ENCODE results near the gene ZNRF1.

Gene ZNRF1

DNA sequence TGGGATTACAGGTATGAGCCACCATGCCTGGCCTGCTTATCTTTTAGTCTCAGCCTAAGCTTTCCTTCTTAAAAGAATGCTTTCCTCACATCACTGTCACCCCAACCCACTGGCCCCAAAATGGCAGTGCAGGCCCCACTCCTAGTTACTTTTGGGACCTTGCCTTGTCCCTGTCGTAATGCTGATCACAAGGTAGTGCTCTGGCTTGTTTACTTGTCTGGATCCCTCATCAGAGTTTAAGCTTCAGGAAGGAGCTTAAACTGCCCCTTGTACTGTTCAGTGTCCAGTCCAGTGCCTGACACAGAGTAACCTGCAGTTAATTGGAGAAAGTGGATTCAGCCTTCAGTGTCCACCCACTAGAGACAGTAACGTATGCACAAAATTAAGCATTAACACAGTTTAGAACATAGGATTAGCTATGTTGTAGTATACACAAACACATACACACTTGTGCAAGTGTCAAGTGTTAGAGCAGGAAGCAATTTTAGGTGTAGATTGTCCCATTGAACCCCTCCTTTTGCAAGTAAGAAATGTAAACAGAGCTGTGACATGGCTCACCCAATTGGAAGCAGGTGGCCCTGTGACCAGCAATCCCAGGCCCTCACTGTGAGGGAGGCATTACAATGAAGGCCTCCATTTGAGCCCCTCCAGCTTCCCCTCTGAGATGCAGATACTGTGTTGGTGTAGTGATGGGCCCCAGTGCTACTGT lies 73.6 kb downstream of the ZNRF1 start:
- 100% methylated on average over 1 of the region's 2 CpGs for WGBS (ENCODE audit: insufficient coverage)
- no peaks in the 10 kb centered on the region for H3K9me3 ChIP-seq (ENCODE audit: control extremely low read depth in 1 of 5, control insufficient read depth in 4 of 5, insufficient read depth in 2 of 5, low read depth in 1 of 5, low read length in 4 of 5)
- ChIA-PET CTCF (interaction anchor here (0.6 to 4.0 kb wide), 16 partner anchors 8 to 481 kb away, joined by 3 to 20 read pairs (median 4); partner anchors contain the start of gene ZNRF1), POLR2A (interaction anchor here (1.0 kb wide), 1 partner anchor 29 kb away, joined by 3 read pairs; no protein-coding TSS in a partner anchor)
- no peaks in the 10 kb centered on the region for H3K27me3 ChIP-seq (replicated peaks in 2 of 5; ENCODE audit: control insufficient read depth in 4 of 5, insufficient read depth in 5 of 5, low read length in 4 of 5)
- peaks cover 26 to 98% (median 91%) of the 10 kb centered on the region in 4 experiments for H3K4me1 ChIP-seq (ENCODE audit: control extremely low read depth in 1 of 4, control insufficient read depth in 4 of 4, insufficient read depth in 4 of 4, low read length in 3 of 4)
- DNase-seq = no peak
- H3K27ac ChIP-seq (ENCODE audit: insufficient read depth in 1 of 2, low read depth in 1 of 2, low read length in 2 of 2, poor library complexity in 1 of 2, severe bottlenecking in 2 of 2) = peak overlapping the region in 1 of 2 experiments; percentile 44
- peaks cover 0 to 3% (median 0%) of the 10 kb centered on the region in 4 experiments for H3K36me3 ChIP-seq (ENCODE audit: control insufficient read depth in 4 of 4, insufficient read depth in 4 of 4, low read length in 3 of 4)
- H3K4me3 ChIP-seq (ENCODE audit: control insufficient read depth in 1 of 7, extremely low read depth in 1 of 7, insufficient read depth in 4 of 7, low read depth in 2 of 7, low read length in 6 of 7) = peak overlapping the region in 1 of 7 experiments; percentile 28

DNA sequence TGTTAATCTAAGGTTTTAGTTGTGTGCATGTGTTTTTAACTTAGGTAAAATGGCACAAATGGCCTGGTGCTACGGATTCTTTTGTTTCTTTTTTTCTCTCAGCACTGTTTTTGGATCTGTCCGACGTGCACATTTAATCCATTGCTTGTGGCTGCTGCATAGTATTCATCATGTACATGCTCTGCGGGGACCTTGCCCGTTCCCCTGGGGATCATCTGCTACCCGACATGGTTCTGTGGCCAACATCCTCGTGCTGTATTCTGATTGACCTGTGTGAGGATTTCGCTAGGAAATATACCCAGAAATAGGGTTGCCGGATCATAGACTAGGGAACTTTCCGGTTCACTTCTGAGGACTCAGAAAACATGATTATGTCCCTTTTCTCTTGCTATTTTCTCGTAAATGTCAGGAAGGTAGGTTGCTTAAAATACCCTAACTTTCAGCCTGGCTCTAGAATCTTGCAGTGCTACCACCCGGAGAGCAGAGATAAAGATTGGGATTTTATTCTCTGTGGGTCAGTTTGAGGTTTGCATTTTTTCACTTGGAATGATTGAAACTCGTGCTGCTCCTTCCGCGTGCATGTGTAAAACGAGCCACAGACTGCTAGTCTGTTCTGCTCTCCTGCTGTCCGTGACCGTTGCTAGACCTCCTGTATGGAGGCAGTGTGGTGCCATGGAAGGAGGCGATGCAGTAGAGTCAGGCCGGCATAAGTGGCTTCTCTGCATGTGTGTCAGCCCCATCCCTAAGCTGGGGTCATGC lies 74.9 kb downstream of the ZNRF1 start:
- Histone ChIP-seq H3K27me3 (replicated peaks in 2 of 5; ENCODE audit: control insufficient read depth in 4 of 5, insufficient read depth in 5 of 5, low read length in 4 of 5) (no peaks in the 10 kb centered on the region), H3K4me3 (ENCODE audit: control insufficient read depth in 1 of 7, extremely low read depth in 1 of 7, insufficient read depth in 4 of 7, low read depth in 2 of 7, low read length in 6 of 7) (peak overlapping the region in 2 of 7 experiments; percentile 26 to 44), H3K36me3 (ENCODE audit: control insufficient read depth in 4 of 4, insufficient read depth in 4 of 4, low read length in 3 of 4) (peaks cover 0 to 4% (median 2%) of the 10 kb centered on the region in 4 experiments), H3K4me1 (ENCODE audit: control extremely low read depth in 1 of 4, control insufficient read depth in 4 of 4, insufficient read depth in 4 of 4, low read length in 3 of 4) (peaks cover 20 to 98% (median 91%) of the 10 kb centered on the region in 4 experiments), H3K9me3 (ENCODE audit: control extremely low read depth in 1 of 5, control insufficient read depth in 4 of 5, insufficient read depth in 2 of 5, low read depth in 1 of 5, low read length in 4 of 5) (no peaks in the 10 kb centered on the region), H3K27ac (ENCODE audit: insufficient read depth in 1 of 2, low read depth in 1 of 2, low read length in 2 of 2, poor library complexity in 1 of 2, severe bottlenecking in 2 of 2) (peak overlapping the region; percentile 20 to 68)
- ChIA-PET POLR2A (interaction anchor here (0.7 to 3.5 kb wide), 4 partner anchors 10 to 36 kb away, joined by 3 to 38 read pairs (median 29); no protein-coding TSS in a partner anchor), CTCF (interaction anchor here (1.0 to 4.6 kb wide), 15 partner anchors 10 to 81 kb away, joined by 3 to 58 read pairs (median 11); partner anchors contain the start of gene ZNRF1)
- 66% methylated on average over 15 of the region's 20 CpGs for WGBS (ENCODE audit: insufficient coverage)
- DNase-seq = no peak

DNA sequence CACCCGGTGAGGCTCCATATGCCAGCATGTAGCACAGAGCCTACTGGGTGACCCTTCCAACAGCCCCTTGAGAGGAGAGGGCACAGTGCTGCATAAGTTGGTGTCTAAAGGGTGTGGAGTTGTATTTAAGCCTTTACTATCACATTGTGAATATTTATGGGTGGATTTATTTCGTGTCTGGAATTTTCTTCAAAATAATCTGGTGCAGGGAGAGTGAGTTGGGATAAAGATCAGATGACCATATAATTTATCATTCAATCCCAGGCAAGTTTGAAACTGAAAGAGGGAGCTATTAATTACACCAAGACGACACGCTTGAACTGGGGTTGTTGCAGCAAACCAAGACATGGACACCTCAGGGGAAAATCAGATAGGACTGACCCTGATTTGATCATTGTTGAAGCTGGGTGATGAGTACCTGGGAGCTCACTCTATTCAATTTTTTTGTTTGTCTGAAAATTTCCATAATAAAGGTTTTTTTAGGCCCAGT lies 75.5 kb downstream of the ZNRF1 start:
- CTCF ChIA-PET = interaction anchor here (0.6 to 4.6 kb wide), 16 partner anchors 11 to 484 kb away, joined by 3 to 58 read pairs (median 6); partner anchors contain the start of gene ZNRF1
- Histone ChIP-seq H3K27me3 (replicated peaks in 2 of 5; ENCODE audit: control insufficient read depth in 4 of 5, insufficient read depth in 5 of 5, low read length in 4 of 5) (no peaks in the 10 kb centered on the region), H3K27ac (ENCODE audit: insufficient read depth in 1 of 2, low read depth in 1 of 2, low read length in 2 of 2, poor library complexity in 1 of 2, severe bottlenecking in 2 of 2) (peak overlapping the region; percentile 20 to 68), H3K36me3 (ENCODE audit: control insufficient read depth in 4 of 4, insufficient read depth in 4 of 4, low read length in 3 of 4) (peaks cover 0 to 4% (median 2%) of the 10 kb centered on the region in 4 experiments), H3K4me3 (ENCODE audit: control insufficient read depth in 1 of 7, extremely low read depth in 1 of 7, insufficient read depth in 4 of 7, low read depth in 2 of 7, low read length in 6 of 7) (peak overlapping the region in 2 of 7 experiments; percentile 26 to 44), H3K4me1 (ENCODE audit: control extremely low read depth in 1 of 4, control insufficient read depth in 4 of 4, insufficient read depth in 4 of 4, low read length in 3 of 4) (peaks cover 20 to 97% (median 89%) of the 10 kb centered on the region in 4 experiments), H3K9me3 (ENCODE audit: control extremely low read depth in 1 of 5, control insufficient read depth in 4 of 5, insufficient read depth in 2 of 5, low read depth in 1 of 5, low read length in 4 of 5) (no peaks in the 10 kb centered on the region)
- DNase-seq = no peak
- WGBS (ENCODE audit: insufficient coverage) = 29% methylated on average over 3 of the region's 4 CpGs
- POLR2A ChIA-PET = interaction anchor here (0.7 to 3.5 kb wide), 9 partner anchors 11 to 76 kb away, joined by 3 to 38 read pairs (median 7); partner anchors contain the start of gene ZNRF1

DNA sequence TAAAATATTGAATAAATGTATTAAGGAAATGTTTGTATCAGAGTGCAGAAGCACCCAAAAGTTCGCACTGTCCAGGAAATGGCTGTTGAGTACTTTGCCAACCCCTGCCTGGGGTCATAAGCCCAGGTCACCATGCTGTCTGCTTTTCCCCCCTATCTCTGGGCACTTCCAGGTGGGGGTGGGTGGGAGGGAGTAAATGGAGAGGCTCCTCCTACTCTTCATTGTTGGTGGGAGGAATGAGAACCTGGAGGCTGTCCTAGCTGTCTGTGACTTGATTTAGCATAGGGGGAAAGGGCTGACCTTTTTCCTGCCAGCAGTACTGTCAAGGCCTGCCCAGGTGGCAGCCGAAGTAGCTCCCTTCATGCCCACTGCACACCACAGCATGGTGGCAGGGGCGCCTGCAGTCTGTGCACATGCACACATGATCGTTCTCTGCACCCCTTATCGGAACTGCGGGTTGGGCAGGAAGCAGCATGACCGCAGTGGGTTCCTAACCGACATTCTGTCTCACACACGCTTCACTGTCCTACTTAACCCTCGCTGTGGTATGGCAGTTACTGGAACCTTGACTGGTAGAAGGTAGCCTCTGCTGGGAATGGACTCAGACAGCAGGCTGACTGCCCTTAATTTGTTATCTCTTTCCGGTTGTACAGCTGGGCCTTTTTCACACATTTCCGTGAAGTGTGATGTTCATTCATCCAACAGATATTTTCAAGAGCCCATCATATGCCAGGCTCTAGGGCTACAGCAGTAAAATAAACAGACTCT lies 76.3 kb downstream of the ZNRF1 start:
- Histone ChIP-seq H3K4me3 (ENCODE audit: control insufficient read depth in 1 of 7, extremely low read depth in 1 of 7, insufficient read depth in 4 of 7, low read depth in 2 of 7, low read length in 6 of 7) (peak overlapping the region in 4 of 7 experiments; percentile 2 to 48 (median 22)), H3K27ac (ENCODE audit: insufficient read depth in 1 of 2, low read depth in 1 of 2, low read length in 2 of 2, poor library complexity in 1 of 2, severe bottlenecking in 2 of 2) (peak overlapping the region; percentile 61 to 80), H3K36me3 (ENCODE audit: control insufficient read depth in 4 of 4, insufficient read depth in 4 of 4, low read length in 3 of 4) (peaks cover 0 to 4% (median 2%) of the 10 kb centered on the region in 4 experiments), H3K9me3 (ENCODE audit: control extremely low read depth in 1 of 5, control insufficient read depth in 4 of 5, insufficient read depth in 2 of 5, low read depth in 1 of 5, low read length in 4 of 5) (no peaks in the 10 kb centered on the region), H3K4me1 (ENCODE audit: control extremely low read depth in 1 of 4, control insufficient read depth in 4 of 4, insufficient read depth in 4 of 4, low read length in 3 of 4) (peaks cover 20 to 97% (median 89%) of the 10 kb centered on the region in 4 experiments), H3K27me3 (replicated peaks in 2 of 5; ENCODE audit: control insufficient read depth in 4 of 5, insufficient read depth in 5 of 5, low read length in 4 of 5) (no peaks in the 10 kb centered on the region)
- ChIA-PET POLR2A (interaction anchor here (0.7 to 3.5 kb wide), 9 partner anchors 12 to 77 kb away, joined by 3 to 38 read pairs (median 7); partner anchors contain the start of gene ZNRF1), CTCF (interaction anchor here (0.6 to 4.6 kb wide), 18 partner anchors 12 to 484 kb away, joined by 3 to 58 read pairs (median 5); partner anchors contain the start of gene ZNRF1)
- peak; percentile 97 to 100 (median 99) for DNase-seq
- WGBS (ENCODE audit: insufficient coverage) = 0% methylated on average over 11 of the region's 12 CpGs

DNA sequence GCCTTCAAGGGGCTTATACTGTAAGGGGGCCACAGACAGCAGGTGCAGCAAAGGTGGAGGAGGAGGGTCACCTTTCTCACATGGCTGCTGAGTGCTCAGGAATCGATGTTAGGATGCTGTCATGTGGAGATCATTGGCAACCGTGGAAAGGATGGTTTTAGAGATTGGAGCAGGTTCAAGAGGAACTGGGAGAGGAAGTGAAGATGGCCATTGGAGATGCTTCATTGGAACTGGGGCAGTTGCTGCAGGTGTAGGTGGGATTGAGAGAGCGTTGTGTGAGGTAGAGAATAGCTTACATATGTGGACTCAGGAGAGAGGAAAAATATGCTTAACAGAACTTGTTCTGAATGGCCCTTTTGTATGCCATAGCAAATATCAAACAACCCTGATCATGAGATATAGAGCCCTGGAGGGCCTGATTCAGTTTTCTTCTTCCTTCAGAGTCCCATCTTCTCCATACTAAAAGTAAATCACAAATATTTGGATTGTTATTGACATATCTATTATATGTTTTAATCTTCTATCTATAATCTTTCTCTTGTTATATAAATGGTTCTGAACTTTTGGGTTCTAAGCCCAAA lies 77.0 kb downstream of the ZNRF1 start:
- POLR2A ChIA-PET = interaction anchor here (0.9 to 3.5 kb wide), 8 partner anchors 12 to 40 kb away, joined by 3 to 38 read pairs (median 8); no protein-coding TSS in a partner anchor
- no peak for DNase-seq
- Histone ChIP-seq H3K27me3 (replicated peaks in 2 of 5; ENCODE audit: control insufficient read depth in 4 of 5, insufficient read depth in 5 of 5, low read length in 4 of 5) (no peaks in the 10 kb centered on the region), H3K36me3 (ENCODE audit: control insufficient read depth in 4 of 4, insufficient read depth in 4 of 4, low read length in 3 of 4) (peaks cover 0 to 4% (median 2%) of the 10 kb centered on the region in 4 experiments), H3K4me1 (ENCODE audit: control extremely low read depth in 1 of 4, control insufficient read depth in 4 of 4, insufficient read depth in 4 of 4, low read length in 3 of 4) (peaks cover 20 to 97% (median 88%) of the 10 kb centered on the region in 4 experiments), H3K27ac (ENCODE audit: insufficient read depth in 1 of 2, low read depth in 1 of 2, low read length in 2 of 2, poor library complexity in 1 of 2, severe bottlenecking in 2 of 2) (peak overlapping the region; percentile 61 to 80), H3K4me3 (ENCODE audit: control insufficient read depth in 1 of 7, extremely low read depth in 1 of 7, insufficient read depth in 4 of 7, low read depth in 2 of 7, low read length in 6 of 7) (peak overlapping the region in 4 of 7 experiments; percentile 2 to 48 (median 22)), H3K9me3 (ENCODE audit: control extremely low read depth in 1 of 5, control insufficient read depth in 4 of 5, insufficient read depth in 2 of 5, low read depth in 1 of 5, low read length in 4 of 5) (no peaks in the 10 kb centered on the region)
- WGBS (ENCODE audit: insufficient coverage) = 0% methylated on average over 2 of the region's 3 CpGs
- CTCF ChIA-PET = interaction anchor here (0.6 to 4.6 kb wide), 11 partner anchors 12 to 78 kb away, joined by 3 to 58 read pairs (median 12); partner anchors contain the start of gene ZNRF1

DNA sequence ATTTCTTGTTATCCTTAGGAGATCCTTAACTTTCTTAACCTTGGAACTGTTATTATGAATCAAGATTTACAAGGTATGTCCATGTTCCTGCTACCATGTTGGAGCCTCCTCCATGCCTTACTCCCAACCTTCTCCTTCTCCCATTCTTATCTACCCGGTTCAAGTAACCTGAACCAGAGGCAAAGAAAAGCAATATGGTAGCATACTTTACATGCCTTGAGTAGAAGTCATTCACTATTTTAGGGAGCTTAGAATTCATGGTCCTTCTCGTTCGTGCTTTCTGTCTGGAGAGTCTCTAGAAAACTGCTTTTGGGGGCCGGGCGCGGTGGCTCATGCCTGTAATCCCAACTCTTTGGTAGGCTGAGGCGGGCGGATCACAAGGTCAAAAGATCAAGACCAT lies 80.1 kb downstream of the ZNRF1 start:
- no peak for DNase-seq
- CTCF ChIA-PET = interaction anchor here (1.0 to 5.0 kb wide), 6 partner anchors 10 to 81 kb away, joined by 3 to 29 read pairs (median 6); partner anchors contain the start of gene ZNRF1

More for the DNA sequence above, 80.1 kb downstream of the ZNRF1 start:
- Histone ChIP-seq H3K36me3 (ENCODE audit: control insufficient read depth in 4 of 4, insufficient read depth in 4 of 4, low read length in 3 of 4) (peaks cover 0 to 6% (median 0%) of the 10 kb centered on the region in 4 experiments), H3K27ac (ENCODE audit: insufficient read depth in 1 of 2, low read depth in 1 of 2, low read length in 2 of 2, poor library complexity in 1 of 2, severe bottlenecking in 2 of 2) (peak overlapping the region; percentile 17 to 62), H3K4me3 (ENCODE audit: control insufficient read depth in 1 of 7, extremely low read depth in 1 of 7, insufficient read depth in 4 of 7, low read depth in 2 of 7, low read length in 6 of 7) (no peak overlapping the region), H3K27me3 (replicated peaks in 2 of 5; ENCODE audit: control insufficient read depth in 4 of 5, insufficient read depth in 5 of 5, low read length in 4 of 5) (no peaks in the 10 kb centered on the region), H3K4me1 (ENCODE audit: control extremely low read depth in 1 of 4, control insufficient read depth in 4 of 4, insufficient read depth in 4 of 4, low read length in 3 of 4) (peaks cover 28 to 98% (median 82%) of the 10 kb centered on the region in 4 experiments), H3K9me3 (ENCODE audit: control extremely low read depth in 1 of 5, control insufficient read depth in 4 of 5, insufficient read depth in 2 of 5, low read depth in 1 of 5, low read length in 4 of 5) (no peaks in the 10 kb centered on the region)
- POLR2A ChIA-PET = no interaction called here
- 100% methylated on average over 7 of the region's 8 CpGs for WGBS (ENCODE audit: insufficient coverage)
